ENCODE results near the gene MMRN1.

MMRN1 gene

GRCh38 chr4:89981789-89982334, 87.2 kb downstream of the MMRN1 start:
- Histone ChIP-seq H3K36me3 (ENCODE audit: insufficient read depth, insufficient read length, low read length) (no peaks in the 10 kb centered on the region), H3K9me3 (ENCODE audit: insufficient read depth, low read length) (no peaks in the 10 kb centered on the region), H3K27me3 (ENCODE audit: insufficient read depth, insufficient read length) (no peaks in the 10 kb centered on the region)

GRCh38 chr4:89988268-89988667, 93.6 kb downstream of the MMRN1 start:
- DNase-seq (ENCODE audit: low read depth, low spot score) = no peak
- TF ChIP-seq YY1 (IDR thresholded peaks at IDR 0.05; ENCODE audit: insufficient read depth, insufficient read length) (no peak), ZNF274 (IDR thresholded peaks at IDR 0.05; ENCODE audit: low read depth, low read length) (no peak), SUZ12 (IDR thresholded peaks at IDR 0.05; ENCODE audit: extremely low read depth, insufficient read depth, insufficient read length) (no peak)
- H3K4me1 ChIP-seq (ENCODE audit: insufficient read depth, insufficient read length) = no peaks in the 10 kb centered on the region
- H3K9ac ChIP-seq (ENCODE audit: insufficient read length, low read depth) = no peak overlapping the region
- no peaks in the 10 kb centered on the region for H3K27me3 ChIP-seq (ENCODE audit: insufficient read depth, insufficient read length)
- no peaks in the 10 kb centered on the region for H3K36me3 ChIP-seq (ENCODE audit: insufficient read depth, insufficient read length, low read length)
- H3K4me3 ChIP-seq (ENCODE audit: insufficient read length, low read depth) = no peak overlapping the region
- H3K9me3 ChIP-seq (ENCODE audit: insufficient read depth, low read length) = no peaks in the 10 kb centered on the region

More at GRCh38 chr4:89981789-89982334, 87.2 kb downstream of the MMRN1 start:
- DNase-seq (ENCODE audit: low read depth, low spot score) = no peak
- no peak overlapping the region for H3K9ac ChIP-seq (ENCODE audit: insufficient read length, low read depth)
- H3K4me1 ChIP-seq (ENCODE audit: insufficient read depth, insufficient read length) = no peaks in the 10 kb centered on the region
- no peak overlapping the region for H3K4me3 ChIP-seq (ENCODE audit: insufficient read length, low read depth)
- no peak for TF ChIP-seq SUZ12 (IDR thresholded peaks at IDR 0.05; ENCODE audit: extremely low read depth, insufficient read depth, insufficient read length)
- TF ChIP-seq YY1 (IDR thresholded peaks at IDR 0.05; ENCODE audit: insufficient read depth, insufficient read length) = no peak
- no peak for TF ChIP-seq ZNF274 (IDR thresholded peaks at IDR 0.05; ENCODE audit: low read depth, low read length)

- H3K36me3 ChIP-seq (ENCODE audit: insufficient read depth, insufficient read length, low read length) = no peaks in the 10 kb centered on the region
- H3K9ac ChIP-seq (ENCODE audit: insufficient read length, low read depth) = no peak overlapping the region
- no peaks in the 10 kb centered on the region for H3K4me1 ChIP-seq (ENCODE audit: insufficient read depth, insufficient read length)
- H3K27me3 ChIP-seq (ENCODE audit: insufficient read depth, insufficient read length) = no peaks in the 10 kb centered on the region
- TF ChIP-seq YY1 (IDR thresholded peaks at IDR 0.05; ENCODE audit: insufficient read depth, insufficient read length) (no peak), SUZ12 (IDR thresholded peaks at IDR 0.05; ENCODE audit: extremely low read depth, insufficient read depth, insufficient read length) (no peak), ZNF274 (IDR thresholded peaks at IDR 0.05; ENCODE audit: low read depth, low read length) (no peak)
- H3K4me3 ChIP-seq (ENCODE audit: insufficient read length, low read depth) = no peak overlapping the region
- no peaks in the 10 kb centered on the region for H3K9me3 ChIP-seq (ENCODE audit: insufficient read depth, low read length)
- no peak for DNase-seq (ENCODE audit: low read depth, low spot score)
Measured at GRCh38 chr4:89992744-89993143, 98.1 kb downstream of the MMRN1 start.

- H3K36me3 ChIP-seq (ENCODE audit: insufficient read depth, insufficient read length, low read length) = no peaks in the 10 kb centered on the region
- no peak overlapping the region for H3K9ac ChIP-seq (ENCODE audit: insufficient read length, low read depth)
- no peak for DNase-seq (ENCODE audit: low read depth, low spot score)
- no peaks in the 10 kb centered on the region for H3K9me3 ChIP-seq (ENCODE audit: insufficient read depth, low read length)
- H3K27me3 ChIP-seq (ENCODE audit: insufficient read depth, insufficient read length) = no peaks in the 10 kb centered on the region
- no peak overlapping the region for H3K4me3 ChIP-seq (ENCODE audit: insufficient read length, low read depth)
- H3K4me1 ChIP-seq (ENCODE audit: insufficient read depth, insufficient read length) = no peaks in the 10 kb centered on the region
- TF ChIP-seq YY1 (IDR thresholded peaks at IDR 0.05; ENCODE audit: insufficient read depth, insufficient read length) (no peak), SUZ12 (IDR thresholded peaks at IDR 0.05; ENCODE audit: extremely low read depth, insufficient read depth, insufficient read length) (no peak), ZNF274 (IDR thresholded peaks at IDR 0.05; ENCODE audit: low read depth, low read length) (no peak)
Measured at GRCh38 chr4:89994176-89994873, 99.7 kb downstream of the MMRN1 start.

- H3K4me1 ChIP-seq (ENCODE audit: insufficient read depth, insufficient read length) = no peaks in the 10 kb centered on the region
- no peak for DNase-seq (ENCODE audit: low read depth, low spot score)
- no peak overlapping the region for H3K4me3 ChIP-seq (ENCODE audit: insufficient read length, low read depth)
- no peaks in the 10 kb centered on the region for H3K9me3 ChIP-seq (ENCODE audit: insufficient read depth, low read length)
- H3K27me3 ChIP-seq (ENCODE audit: insufficient read depth, insufficient read length) = no peaks in the 10 kb centered on the region
- no peak overlapping the region for H3K9ac ChIP-seq (ENCODE audit: insufficient read length, low read depth)
- no peak for TF ChIP-seq SUZ12 (IDR thresholded peaks at IDR 0.05; ENCODE audit: extremely low read depth, insufficient read depth, insufficient read length)
- no peak for TF ChIP-seq YY1 (IDR thresholded peaks at IDR 0.05; ENCODE audit: insufficient read depth, insufficient read length)
- no peak for TF ChIP-seq ZNF274 (IDR thresholded peaks at IDR 0.05; ENCODE audit: low read depth, low read length)
- H3K36me3 ChIP-seq (ENCODE audit: insufficient read depth, insufficient read length, low read length) = no peaks in the 10 kb centered on the region
Measured at GRCh38 chr4:89995006-89995405, 100.4 kb downstream of the MMRN1 start.

GRCh38 chr4:89995814-89996213, 101.2 kb downstream of the MMRN1 start:
- TF ChIP-seq SUZ12 (IDR thresholded peaks at IDR 0.05; ENCODE audit: extremely low read depth, insufficient read depth, insufficient read length) (no peak), YY1 (IDR thresholded peaks at IDR 0.05; ENCODE audit: insufficient read depth, insufficient read length) (no peak), ZNF274 (IDR thresholded peaks at IDR 0.05; ENCODE audit: low read depth, low read length) (no peak)
- no peak for DNase-seq (ENCODE audit: low read depth, low spot score)
- H3K36me3 ChIP-seq (ENCODE audit: insufficient read depth, insufficient read length, low read length) = no peaks in the 10 kb centered on the region
- no peaks in the 10 kb centered on the region for H3K9me3 ChIP-seq (ENCODE audit: insufficient read depth, low read length)
- no peak overlapping the region for H3K4me3 ChIP-seq (ENCODE audit: insufficient read length, low read depth)
- H3K9ac ChIP-seq (ENCODE audit: insufficient read length, low read depth) = no peak overlapping the region
- H3K27me3 ChIP-seq (ENCODE audit: insufficient read depth, insufficient read length) = no peaks in the 10 kb centered on the region
- H3K4me1 ChIP-seq (ENCODE audit: insufficient read depth, insufficient read length) = no peaks in the 10 kb centered on the region

- DNase-seq (ENCODE audit: low read depth, low spot score) = no peak
Measured at GRCh38 chr4:89997171-89997704, 102.6 kb downstream of the MMRN1 start.

More at GRCh38 chr4:89997171-89997704, 102.6 kb downstream of the MMRN1 start:
- H3K9me3 ChIP-seq (ENCODE audit: insufficient read depth, low read length) = no peaks in the 10 kb centered on the region
- no peaks in the 10 kb centered on the region for H3K4me1 ChIP-seq (ENCODE audit: insufficient read depth, insufficient read length)
- H3K9ac ChIP-seq (ENCODE audit: insufficient read length, low read depth) = no peak overlapping the region
- TF ChIP-seq ZNF274 (IDR thresholded peaks at IDR 0.05; ENCODE audit: low read depth, low read length) = no peak
- TF ChIP-seq YY1 (IDR thresholded peaks at IDR 0.05; ENCODE audit: insufficient read depth, insufficient read length) = no peak
- no peak for TF ChIP-seq SUZ12 (IDR thresholded peaks at IDR 0.05; ENCODE audit: extremely low read depth, insufficient read depth, insufficient read length)
- H3K36me3 ChIP-seq (ENCODE audit: insufficient read depth, insufficient read length, low read length) = no peaks in the 10 kb centered on the region
- H3K4me3 ChIP-seq (ENCODE audit: insufficient read length, low read depth) = no peak overlapping the region
- H3K27me3 ChIP-seq (ENCODE audit: insufficient read depth, insufficient read length) = no peaks in the 10 kb centered on the region

Measured in NT2/D1 (cell line).